ENCODE data around the gene RGS19.

Gene RGS19

GRCh38 chr20:64033981-64034493 is 45.3 kb downstream of the RGS19 start:
- Mint-ChIP-seq H3K4me1 (ENCODE audit: low read depth) (peaks cover 4% of the 10 kb centered on the region), H3K27ac (no peak overlapping the region), H3K4me3 (no peak overlapping the region), H3K27me3 (peaks cover 32% of the 10 kb centered on the region), H3K36me3 (ENCODE audit: low read depth) (peaks cover 64% of the 10 kb centered on the region), H3K9me3 (no peaks in the 10 kb centered on the region)
- intact Hi-C loops (cut with micrococcal nuclease): no loop called here

GRCh38 chr20:64032706-64033624 is 46.4 kb downstream of the RGS19 start:
- no peak overlapping the region for H3K27ac Mint-ChIP-seq

GRCh38 chr20:64031822-64032314 is 47.5 kb downstream of the RGS19 start:
- Mint-ChIP-seq H3K9me3 (no peaks in the 10 kb centered on the region), H3K27ac (no peak overlapping the region), H3K4me1 (ENCODE audit: low read depth) (no peaks in the 10 kb centered on the region), H3K36me3 (ENCODE audit: low read depth) (peaks cover 86% of the 10 kb centered on the region), H3K27me3 (peaks cover 12% of the 10 kb centered on the region), H3K4me3 (no peak overlapping the region)
- intact Hi-C loops (cut with micrococcal nuclease): no loop called here

More at GRCh38 chr20:64032706-64033624, 46.4 kb downstream of the RGS19 start:
- peaks cover 23% of the 10 kb centered on the region for H3K27me3 Mint-ChIP-seq
- intact Hi-C loops (cut with micrococcal nuclease): no loop called here
- H3K4me3 Mint-ChIP-seq: no peak overlapping the region
- no peaks in the 10 kb centered on the region for H3K4me1 Mint-ChIP-seq (ENCODE audit: low read depth)
- H3K9me3 Mint-ChIP-seq: no peaks in the 10 kb centered on the region
- peaks cover 75% of the 10 kb centered on the region for H3K36me3 Mint-ChIP-seq (ENCODE audit: low read depth)

GRCh38 chr20:64030371-64031134 is 48.8 kb downstream of the RGS19 start:
- no peaks in the 10 kb centered on the region for H3K4me1 Mint-ChIP-seq (ENCODE audit: low read depth)
- H3K36me3 Mint-ChIP-seq (ENCODE audit: low read depth): peaks cover 99% of the 10 kb centered on the region
- H3K9me3 Mint-ChIP-seq: no peaks in the 10 kb centered on the region
- no peaks in the 10 kb centered on the region for H3K27me3 Mint-ChIP-seq
- no peak overlapping the region for H3K4me3 Mint-ChIP-seq
- intact Hi-C loops (cut with micrococcal nuclease): no loop called here
- no peak overlapping the region for H3K27ac Mint-ChIP-seq

GRCh38 chr20:64029293-64030117 is 49.8 kb downstream of the RGS19 start:
- peaks cover 100% of the 10 kb centered on the region for H3K36me3 Mint-ChIP-seq (ENCODE audit: low read depth)
- no peak overlapping the region for H3K4me3 Mint-ChIP-seq
- H3K4me1 Mint-ChIP-seq (ENCODE audit: low read depth): no peaks in the 10 kb centered on the region
- no peak overlapping the region for H3K27ac Mint-ChIP-seq
- intact Hi-C loops (cut with micrococcal nuclease): no loop called here
- H3K27me3 Mint-ChIP-seq: no peaks in the 10 kb centered on the region
- no peaks in the 10 kb centered on the region for H3K9me3 Mint-ChIP-seq

- Mint-ChIP-seq H3K36me3 (ENCODE audit: low read depth) (peaks cover 100% of the 10 kb centered on the region), H3K4me3 (no peak overlapping the region), H3K4me1 (ENCODE audit: low read depth) (no peaks in the 10 kb centered on the region), H3K9me3 (no peaks in the 10 kb centered on the region), H3K27me3 (no peaks in the 10 kb centered on the region), H3K27ac (no peak overlapping the region)
- intact Hi-C loops (cut with micrococcal nuclease): no loop called here
Measured at GRCh38 chr20:64027981-64028685, 51.2 kb downstream of the RGS19 start.

- H3K9me3 Mint-ChIP-seq: no peaks in the 10 kb centered on the region
- no peak overlapping the region for H3K27ac Mint-ChIP-seq
- no peak overlapping the region for H3K4me3 Mint-ChIP-seq
- no peaks in the 10 kb centered on the region for H3K4me1 Mint-ChIP-seq (ENCODE audit: low read depth)
- H3K27me3 Mint-ChIP-seq: no peaks in the 10 kb centered on the region
- H3K36me3 Mint-ChIP-seq (ENCODE audit: low read depth): peaks cover 100% of the 10 kb centered on the region
- intact Hi-C loops (cut with micrococcal nuclease): no loop called here
Measured at GRCh38 chr20:64025826-64026412, 53.4 kb downstream of the RGS19 start.

GRCh38 chr20:64025101-64025825 is 54.1 kb downstream of the RGS19 start:
- intact Hi-C loops (cut with micrococcal nuclease): no loop called here
- H3K4me1 Mint-ChIP-seq (ENCODE audit: low read depth): no peaks in the 10 kb centered on the region
- no peak overlapping the region for H3K27ac Mint-ChIP-seq
- H3K36me3 Mint-ChIP-seq (ENCODE audit: low read depth): peaks cover 99% of the 10 kb centered on the region
- no peaks in the 10 kb centered on the region for H3K9me3 Mint-ChIP-seq
- no peaks in the 10 kb centered on the region for H3K27me3 Mint-ChIP-seq
- no peak overlapping the region for H3K4me3 Mint-ChIP-seq

- no peak overlapping the region for H3K27ac Mint-ChIP-seq
- intact Hi-C loops (cut with micrococcal nuclease): no loop called here
- no peaks in the 10 kb centered on the region for H3K27me3 Mint-ChIP-seq
- no peak overlapping the region for H3K4me3 Mint-ChIP-seq
- H3K9me3 Mint-ChIP-seq: no peaks in the 10 kb centered on the region
- H3K4me1 Mint-ChIP-seq (ENCODE audit: low read depth): no peaks in the 10 kb centered on the region
- H3K36me3 Mint-ChIP-seq (ENCODE audit: low read depth): peaks cover 99% of the 10 kb centered on the region
Measured at GRCh38 chr20:64024141-64024990, 55.0 kb downstream of the RGS19 start.

- H3K27ac Mint-ChIP-seq: no peak overlapping the region
- intact Hi-C loops (cut with micrococcal nuclease): no loop called here
- H3K4me1 Mint-ChIP-seq (ENCODE audit: low read depth): no peaks in the 10 kb centered on the region
- no peaks in the 10 kb centered on the region for H3K9me3 Mint-ChIP-seq
- H3K4me3 Mint-ChIP-seq: no peak overlapping the region
- H3K27me3 Mint-ChIP-seq: no peaks in the 10 kb centered on the region
- H3K36me3 Mint-ChIP-seq (ENCODE audit: low read depth): peaks cover 99% of the 10 kb centered on the region
Measured at GRCh38 chr20:64023361-64024140, 55.8 kb downstream of the RGS19 start.
